Measurements from ENCODE around the gene REXO5.

- no peak for TF ChIP-seq CTCF (CRISPR knock-in tag; IDR thresholded peaks at IDR 0.05)
- TF ChIP-seq ZNF281 (CRISPR knock-in tag; IDR thresholded peaks at IDR 0.05; ENCODE audit: borderline replicate concordance): no peak
- TF ChIP-seq ZNF275 (CRISPR knock-in tag; IDR thresholded peaks at IDR 0.05; ENCODE audit: borderline replicate concordance): no peak
- TF ChIP-seq ZBTB39 (CRISPR knock-in tag; IDR thresholded peaks at IDR 0.05): no peak
- no peak for TF ChIP-seq TOPORS (CRISPR knock-in tag; IDR thresholded peaks at IDR 0.05)
- TF ChIP-seq ZIK1 (CRISPR knock-in tag; IDR thresholded peaks at IDR 0.05; ENCODE audit: borderline replicate concordance, low read depth): no peak
- TF ChIP-seq POLR2A (IDR thresholded peaks at IDR 0.05; ENCODE audit: insufficient read depth in 1 of 2, low read depth in 2 of 2, low read length in 2 of 2): no peak
- no peak for TF ChIP-seq CBX5 (CRISPR knock-in tag; IDR thresholded peaks at IDR 0.05; ENCODE audit: borderline replicate concordance)
- no peak for TF ChIP-seq ZNF543 (CRISPR knock-in tag; IDR thresholded peaks at IDR 0.05)
- no peak for TF ChIP-seq CERS6 (CRISPR knock-in tag; IDR thresholded peaks at IDR 0.05)
Observed at GRCh38 chr16:20894388-20894787, 88.1 kb downstream of the REXO5 start.

Measured in HepG2 (cell line).